ENCODE data around the gene STK16. TPM values are rescaled to one million over a fixed set of nuclear protein-coding genes. Genes with fewer than 3 reads are reported as not detected.

The STK16 gene
- total RNA-seq, 1 experiment from 2014 or later: 21.6 TPM

- Histone ChIP-seq H3K56ac (ENCODE audit: insufficient read length, low read depth, low read length) (no peak overlapping the region), H2BK15ac (ENCODE audit: low read depth, low read length) (no peak overlapping the region), H3K14ac (ENCODE audit: insufficient read depth, low read length) (no peak overlapping the region), H3K27ac (ENCODE audit: insufficient read length, low read depth, low read length) (no peak overlapping the region), H3K4ac (ENCODE audit: low read depth, low read length) (no peak overlapping the region), H2BK120ac (ENCODE audit: low read depth, low read length, poor library complexity, severe bottlenecking) (no peak overlapping the region), H4K8ac (replicated peaks; ENCODE audit: insufficient read length, low read depth, low read length) (no peak overlapping the region), H2BK20ac (ENCODE audit: low read depth, low read length, poor library complexity, severe bottlenecking) (no peak overlapping the region), H2AFZ (ENCODE audit: low read length) (no peak overlapping the region), H3K9me3 (ENCODE audit: control insufficient read depth, low read depth, low read length) (no peaks in the 10 kb centered on the region), H3K23ac (ENCODE audit: insufficient read length, low read depth, low read length) (no peak overlapping the region), H3K23me2 (ENCODE audit: insufficient read length, low read depth, low read length, poor library complexity, severe bottlenecking) (peaks cover 4% of the 10 kb centered on the region), H3K79me1 (ENCODE audit: insufficient read depth, low read depth, low read length, poor library complexity, severe bottlenecking) (no peaks in the 10 kb centered on the region), H3K9ac (ENCODE audit: extremely low read depth, insufficient read length, low read length) (no peak overlapping the region), H3K79me2 (ENCODE audit: insufficient read depth, low read length) (no peaks in the 10 kb centered on the region), H3K4me2 (ENCODE audit: insufficient read depth, insufficient read length, low read length) (no peak overlapping the region), H4K91ac (ENCODE audit: insufficient read length, low read depth, low read length) (no peak overlapping the region), H3K27me3 (ENCODE audit: insufficient read depth, low read length) (no peaks in the 10 kb centered on the region), H4K5ac (ENCODE audit: insufficient read length, low read depth, low read length) (no peak overlapping the region), H3K18ac (ENCODE audit: insufficient read length, low read depth, low read length) (no peak overlapping the region), H4K20me1 (ENCODE audit: control insufficient read depth, insufficient read depth, insufficient read length) (no peaks in the 10 kb centered on the region), H2BK12ac (ENCODE audit: insufficient read length, low read depth, low read length) (no peak overlapping the region), H3K4me1 (ENCODE audit: insufficient read depth, low read length) (no peaks in the 10 kb centered on the region), H2AK5ac (ENCODE audit: insufficient read length, low read length) (no peak overlapping the region), H2BK5ac (ENCODE audit: insufficient read length, low read length) (no peak overlapping the region), H3T11ph (ENCODE audit: low read length) (no peak overlapping the region)
- DNase-seq: no peak
- no CpG with 5 or more reads among the region's 9 CpGs for WGBS (ENCODE audit: extremely low coverage, insufficient read length, low lambda C conversion rate)
- H3K36me3 Mint-ChIP-seq (ENCODE audit: insufficient read depth in 1 of 3, low read depth in 3 of 3): peaks cover 15 to 75% (median 58%) of the 10 kb centered on the region in 3 experiments
- no peak for TF ChIP-seq CTCF (conservative IDR thresholded peaks at IDR 0.05)
- no peaks in the 10 kb centered on the region for H3K9me3 Mint-ChIP-seq
- peaks cover 8 to 13% of the 10 kb centered on the region in 2 experiments for H3K4me1 Mint-ChIP-seq
- H3K27ac Mint-ChIP-seq: no peak overlapping the region; a peak in 1 of 7 replicates
- no peaks in the 10 kb centered on the region; the same call in 1 of the 2 replicates for H3K27me3 Mint-ChIP-seq (ENCODE audit: low read depth)
- H3K4me3 Mint-ChIP-seq: no peak overlapping the region
These were observed 34.4 kb upstream of the STK16 start for GRCh38 chr2:219210886-219211362.
